HG02678 (cell line): ENCODE data around the gene SMIM36.
"Not testable (repeated sequence)": the region's sequence is repeated elsewhere in the genome, so short reads cannot be mapped to it uniquely, and the experiment has no call there.

ENCODE experiments used
- ATAC-seq: cut with Tn5 transposase; IDR thresholded peaks from one replicate; pipeline ENCODE4 v1.9.1; 2021; ENCODE audit warnings: mild to moderate bottlenecking, moderate library complexity; ENCODE audit not compliant: unreplicated experiment

SMIM36 gene

DNA sequence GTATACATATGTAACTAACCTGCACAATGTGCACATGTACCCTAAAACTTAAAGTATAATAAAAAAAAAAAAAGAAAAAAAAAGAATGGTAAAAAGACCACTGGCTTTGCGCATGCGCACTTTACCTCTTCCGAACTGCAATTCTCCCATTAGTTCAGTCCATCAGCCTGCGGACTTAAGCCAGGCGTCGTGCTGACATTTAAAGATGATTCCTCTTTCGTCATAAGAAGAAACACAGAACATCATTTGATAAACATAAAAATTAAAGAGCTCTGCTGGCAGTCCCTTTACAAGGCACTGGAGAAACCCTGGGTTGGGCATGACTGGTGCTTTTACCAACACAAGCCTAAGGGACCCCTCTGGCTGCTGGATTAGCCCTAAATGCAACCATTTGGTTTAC lies 3.6 kb downstream of the SMIM36 start:
- ATAC-seq, result not testable (repeated sequence)

DNA sequence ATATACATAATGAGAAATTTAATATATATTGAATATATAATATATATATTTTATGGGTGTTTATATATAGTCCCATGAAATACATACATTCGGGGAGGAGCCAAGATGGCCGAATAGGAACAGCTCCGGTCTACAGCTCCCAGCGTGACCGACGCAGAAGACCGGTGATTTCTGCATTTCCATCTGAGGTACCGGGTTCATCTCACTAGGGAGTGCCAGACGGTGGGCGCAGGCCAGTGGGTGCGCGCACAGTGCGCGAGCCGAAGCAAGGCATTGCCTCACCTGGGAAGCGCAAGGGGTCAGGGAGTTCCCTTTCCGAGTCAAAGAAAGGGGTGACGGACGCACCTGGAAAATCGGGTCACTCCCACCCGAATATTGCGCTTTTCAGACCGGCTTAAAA lies 9.6 kb downstream of the SMIM36 start:
- ATAC-seq, result not testable (repeated sequence)

DNA sequence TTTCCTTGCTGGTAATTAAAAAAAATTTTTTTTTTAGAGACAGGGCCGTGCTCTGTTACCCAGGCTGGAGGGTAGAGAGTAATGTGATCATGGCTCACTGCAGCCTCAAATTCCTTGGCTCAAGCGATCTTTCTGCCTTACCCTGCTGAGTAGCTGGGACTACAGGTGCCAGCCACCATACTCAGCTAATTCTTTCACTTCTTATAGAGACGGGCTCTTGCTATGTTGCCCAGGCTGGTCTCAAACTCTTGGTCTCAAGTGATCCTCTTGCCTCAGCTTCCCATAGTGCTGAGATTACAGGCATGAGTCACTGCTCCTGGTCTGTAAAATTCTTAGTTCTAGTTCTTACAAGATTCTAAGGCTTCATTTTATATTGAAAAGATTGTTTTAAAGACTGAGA lies 11.1 kb downstream of the SMIM36 start:
- ATAC-seq, result no peak

DNA sequence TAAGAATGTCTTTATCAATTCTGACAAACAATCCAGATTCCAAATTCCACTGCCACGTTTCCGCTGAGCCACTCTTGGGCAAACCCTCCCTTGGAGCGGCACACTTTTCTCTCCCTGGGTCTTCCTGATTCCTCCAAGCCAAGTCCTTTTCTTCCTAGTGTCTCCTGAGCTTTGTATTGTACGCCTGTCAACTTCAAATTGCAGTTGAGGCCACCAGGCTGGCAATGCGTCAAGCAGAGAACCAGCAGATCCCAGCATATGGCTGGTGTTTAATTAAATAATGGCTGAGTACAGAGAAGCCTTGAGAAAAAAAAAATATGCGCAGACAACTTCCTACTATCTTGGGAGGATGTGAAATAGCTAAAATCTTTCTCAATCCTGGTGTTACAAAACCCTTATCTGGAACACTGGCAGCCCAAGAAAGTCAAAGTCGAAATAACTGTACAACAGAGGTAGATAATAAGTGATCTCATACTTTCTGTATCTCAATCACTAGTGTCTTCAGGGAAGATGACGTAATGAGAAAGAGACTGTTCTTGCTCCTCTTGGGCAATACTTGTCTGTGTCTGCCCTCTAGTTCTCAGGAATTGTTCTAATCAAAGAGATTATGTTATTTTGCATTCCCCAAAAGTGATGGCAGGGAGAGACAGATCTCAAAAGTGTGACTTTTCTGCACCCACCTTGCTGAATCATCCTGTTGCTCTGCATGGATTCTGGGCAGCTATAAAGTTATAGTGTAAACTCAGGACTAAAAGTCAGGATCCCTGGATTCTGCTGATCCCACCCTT lies 15.0 kb downstream of the SMIM36 start:
- ATAC-seq, result no peak

DNA sequence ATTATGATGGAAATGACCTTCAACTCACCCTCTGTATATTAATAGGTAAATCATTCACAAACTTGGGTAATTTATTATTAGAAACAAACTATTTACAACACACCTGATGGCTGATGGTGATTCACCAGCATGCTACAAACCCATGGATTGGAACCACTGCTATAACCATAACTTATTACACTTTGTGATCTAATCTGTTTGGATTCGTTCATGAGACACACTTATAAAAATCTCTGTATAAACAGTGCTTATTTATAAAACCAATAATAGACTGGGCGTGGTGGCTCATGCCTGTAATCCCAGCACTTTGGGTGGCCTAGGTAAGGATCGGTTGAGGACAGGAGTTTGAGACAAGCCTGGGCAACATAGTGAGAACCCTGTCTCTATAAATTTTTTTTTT lies 16.0 kb downstream of the SMIM36 start:
- no peak for ATAC-seq

DNA sequence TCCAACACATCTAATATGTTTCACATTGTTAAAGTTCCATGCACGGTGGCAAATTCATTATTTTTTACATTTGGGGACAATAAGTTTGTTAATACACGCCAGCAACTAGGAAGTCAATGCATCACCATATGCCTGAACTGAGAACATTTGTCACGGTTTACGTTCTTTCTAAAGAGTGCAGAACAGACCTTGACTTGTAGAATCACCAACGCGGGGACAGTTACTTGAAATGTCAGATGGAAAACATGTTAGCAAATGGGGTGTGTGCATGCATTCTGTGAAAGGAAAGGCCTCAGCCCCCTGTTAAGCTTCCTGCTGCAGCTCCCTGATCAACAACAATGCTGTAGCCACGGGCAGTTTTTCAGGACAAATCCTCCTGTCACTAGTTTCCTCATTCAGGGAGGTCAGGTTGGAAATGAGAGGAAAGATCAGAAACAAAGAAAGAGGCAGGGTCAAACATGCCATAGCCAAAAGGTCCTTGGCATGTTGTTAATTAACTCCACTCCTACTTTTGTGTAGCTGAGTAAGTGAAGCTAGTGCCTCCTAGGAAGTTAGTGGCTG lies 18.4 kb downstream of the SMIM36 start:
- no peak for ATAC-seq

DNA sequence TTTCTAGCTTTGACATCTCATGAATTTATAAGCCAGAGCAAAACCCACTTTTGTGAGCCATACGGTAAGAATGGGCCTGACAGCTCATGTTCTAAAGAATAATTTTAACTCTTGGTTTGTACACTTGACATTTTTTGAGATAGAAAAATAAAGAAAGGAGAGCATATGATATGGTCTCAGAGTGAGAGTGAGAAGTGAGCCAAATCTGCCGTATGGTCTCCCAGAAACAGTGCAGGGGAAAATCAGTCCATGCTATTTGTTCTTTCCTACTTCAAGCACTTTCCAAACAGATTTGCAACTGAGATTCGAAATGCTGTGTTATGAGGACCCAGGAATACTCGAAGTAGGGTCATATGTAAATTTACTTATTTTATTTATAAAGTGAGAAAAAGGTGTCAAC lies 20.9 kb downstream of the SMIM36 start:
- ATAC-seq, result no peak

DNA sequence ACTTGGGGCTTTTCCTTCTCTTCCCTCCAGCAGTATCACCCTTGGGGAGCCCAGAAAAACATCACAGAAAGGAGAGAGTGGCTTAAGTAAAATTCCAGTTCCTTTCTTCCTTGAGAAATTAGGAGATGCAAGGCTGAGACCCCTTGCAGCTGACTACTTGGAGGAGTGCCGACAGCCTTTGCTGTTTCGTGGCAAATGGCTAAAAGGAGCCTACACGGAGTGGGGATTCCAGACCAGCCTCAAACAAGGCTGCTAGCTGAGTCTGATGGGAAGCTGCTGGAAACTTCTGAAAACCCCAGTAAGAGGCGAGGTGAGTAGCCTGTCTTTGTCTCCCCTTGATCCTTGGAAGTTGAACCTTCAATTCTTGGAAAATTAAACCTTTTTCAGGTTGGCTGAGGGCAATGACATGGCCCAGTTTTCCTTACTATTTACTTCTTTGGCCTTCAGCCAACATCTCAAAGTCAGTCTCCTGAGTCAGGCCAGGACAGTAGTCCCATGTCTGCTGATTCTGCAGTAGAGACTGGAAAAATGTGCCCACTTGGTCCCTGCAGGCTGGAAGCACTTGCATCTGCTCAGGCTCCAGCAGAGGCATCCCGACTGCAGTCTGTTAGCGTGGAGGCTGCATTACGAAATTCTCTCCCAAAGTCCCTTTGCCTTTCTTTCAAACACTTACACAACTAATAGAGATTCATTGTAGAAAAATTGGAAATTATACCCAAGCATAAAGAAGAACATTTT lies 23.4 kb downstream of the SMIM36 start:
- no peak for ATAC-seq

DNA sequence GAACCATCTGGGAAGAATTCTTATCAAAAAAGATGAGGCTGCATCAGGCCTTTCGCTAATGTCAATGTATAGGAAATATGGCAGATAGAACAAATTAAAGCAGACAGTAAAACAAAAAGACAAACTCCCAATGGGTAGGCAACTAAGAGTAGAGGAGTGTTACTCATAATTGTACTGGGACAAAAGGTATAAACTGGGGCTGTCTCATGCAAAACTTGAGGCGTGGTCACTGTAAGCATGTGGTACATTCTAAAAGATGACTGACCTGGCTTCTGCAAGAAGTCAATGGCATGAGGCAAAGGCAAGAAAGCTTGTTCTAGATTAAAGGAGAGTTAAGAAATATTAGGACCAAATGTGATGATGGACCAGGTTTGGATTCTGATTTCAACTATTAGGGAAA lies 26.7 kb downstream of the SMIM36 start:
- no peak for ATAC-seq

DNA sequence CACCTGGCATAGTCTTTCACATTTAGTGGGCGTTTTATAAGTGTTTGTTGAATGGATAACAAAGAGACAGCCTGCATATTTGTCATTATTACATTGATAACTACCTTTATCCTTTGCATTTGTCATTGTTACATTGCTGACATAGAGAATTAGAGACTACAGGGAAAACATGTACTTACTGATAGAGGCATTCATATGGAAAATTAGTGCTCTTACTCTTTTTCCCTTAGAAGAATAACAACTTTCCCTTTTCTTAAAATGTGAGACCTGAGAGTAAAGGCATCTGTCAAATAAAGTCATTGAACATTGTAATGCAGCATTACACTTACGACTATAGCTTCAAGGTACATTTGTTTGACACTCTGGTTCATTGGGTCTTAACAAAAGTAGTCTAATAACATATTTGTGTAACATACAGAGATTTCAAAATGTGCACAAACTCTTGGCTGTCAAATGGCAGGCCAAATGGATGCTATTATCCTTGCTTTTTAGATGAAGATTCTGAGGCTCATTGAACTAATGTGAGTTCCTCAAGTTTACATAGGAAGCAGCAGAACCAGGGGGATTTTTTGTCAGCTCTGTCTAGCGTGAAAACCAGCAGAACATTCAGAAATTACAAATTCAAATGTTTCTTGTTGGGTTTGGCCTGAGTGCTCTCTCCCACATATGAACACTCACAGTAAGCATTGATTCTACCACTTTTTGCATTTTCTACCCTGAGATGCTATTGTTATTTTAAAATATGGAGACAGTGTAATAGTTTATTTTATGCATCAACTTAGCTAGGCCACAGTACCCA lies 28.5 kb downstream of the SMIM36 start:
- no peak for ATAC-seq

DNA sequence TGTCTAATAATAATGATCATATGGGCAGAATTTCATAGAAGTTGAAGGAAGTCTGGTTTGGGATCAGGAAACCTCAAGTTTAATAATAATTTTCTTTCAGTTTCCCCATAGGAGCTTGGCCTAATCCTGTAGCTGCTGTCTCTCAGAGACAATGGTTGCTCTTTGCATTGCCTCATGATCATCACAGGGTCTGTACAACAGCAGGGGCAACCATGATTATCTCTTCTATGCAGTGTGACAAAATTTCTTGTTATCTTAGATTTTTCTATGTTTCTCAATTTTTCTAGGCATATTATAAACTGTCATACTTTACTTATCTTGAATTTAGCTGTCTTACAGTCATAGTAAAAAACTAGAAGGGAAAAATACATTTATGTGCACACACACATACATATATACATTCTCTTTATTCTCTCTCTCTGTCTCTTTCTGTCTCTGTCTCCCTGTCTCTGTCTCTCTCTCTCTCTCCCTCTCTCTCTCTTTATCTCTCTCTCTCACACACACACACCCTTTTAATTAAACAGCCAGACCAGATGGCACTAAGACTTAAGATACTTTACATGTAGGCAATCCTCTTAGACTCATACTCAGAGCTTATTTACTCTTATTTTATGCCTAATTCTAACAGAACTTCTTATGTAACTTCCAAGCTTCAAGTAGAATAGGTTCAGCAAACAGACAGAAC lies 30.5 kb downstream of the SMIM36 start:
- ATAC-seq, result no peak

DNA sequence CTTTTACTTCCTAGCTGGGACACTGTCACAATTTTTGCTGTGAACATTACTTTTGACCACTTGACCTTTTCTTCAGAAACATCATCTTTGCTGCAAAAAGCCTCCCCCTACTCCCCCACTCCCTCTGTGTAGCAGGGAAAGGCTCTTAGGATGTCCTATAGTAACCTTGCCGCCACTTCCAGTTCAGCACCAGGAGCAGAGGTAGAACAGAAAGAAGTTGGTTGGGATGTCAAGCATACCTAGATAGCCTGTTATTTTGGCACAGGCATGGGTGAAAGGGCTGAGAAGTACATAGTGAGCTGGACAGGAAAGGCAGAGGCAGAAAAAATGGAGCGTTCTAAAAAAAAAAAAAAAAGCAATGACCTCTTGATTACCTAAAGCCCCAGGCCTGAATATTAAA lies 31.3 kb downstream of the SMIM36 start:
- ATAC-seq, result no peak

DNA sequence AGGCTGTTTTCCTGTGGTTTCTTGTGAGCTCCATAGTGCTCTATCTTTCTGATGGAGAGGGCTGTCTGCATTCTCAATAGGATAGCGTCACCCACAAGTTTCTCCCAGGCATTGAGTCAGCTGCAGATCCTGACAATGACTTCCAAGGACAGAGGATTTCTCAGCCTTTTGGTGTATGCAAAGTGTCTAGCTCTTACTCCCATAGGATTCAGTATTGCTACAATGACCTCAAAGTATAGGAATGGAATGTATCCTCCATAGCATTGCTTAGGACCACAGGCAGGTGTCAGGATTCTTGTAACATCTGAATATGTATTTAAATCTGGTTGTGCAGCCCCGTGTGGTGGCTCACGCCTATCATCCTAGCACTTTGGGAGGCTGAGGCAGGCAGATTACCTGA lies 32.3 kb downstream of the SMIM36 start:
- no peak for ATAC-seq

DNA sequence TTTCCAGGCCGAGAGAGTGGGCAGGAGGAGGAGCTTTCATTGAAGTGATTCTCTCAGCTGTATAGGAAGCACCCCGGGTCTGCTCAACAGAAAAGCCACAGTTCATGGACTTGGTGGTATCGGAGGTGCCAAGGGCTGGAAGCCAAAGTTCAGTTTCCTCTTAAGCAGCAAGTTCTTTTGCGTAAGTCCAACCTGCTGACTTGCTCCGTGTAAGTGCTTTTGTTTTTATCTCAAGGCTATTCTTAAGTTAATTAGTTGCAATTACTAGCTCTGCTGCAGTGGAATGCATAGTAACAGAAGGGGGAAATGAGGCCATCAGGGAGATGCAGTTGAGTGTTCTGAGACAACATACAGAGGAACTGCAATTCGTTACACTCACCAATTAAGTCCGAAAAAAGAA lies 44.6 kb downstream of the SMIM36 start:
- no peak for ATAC-seq

DNA sequence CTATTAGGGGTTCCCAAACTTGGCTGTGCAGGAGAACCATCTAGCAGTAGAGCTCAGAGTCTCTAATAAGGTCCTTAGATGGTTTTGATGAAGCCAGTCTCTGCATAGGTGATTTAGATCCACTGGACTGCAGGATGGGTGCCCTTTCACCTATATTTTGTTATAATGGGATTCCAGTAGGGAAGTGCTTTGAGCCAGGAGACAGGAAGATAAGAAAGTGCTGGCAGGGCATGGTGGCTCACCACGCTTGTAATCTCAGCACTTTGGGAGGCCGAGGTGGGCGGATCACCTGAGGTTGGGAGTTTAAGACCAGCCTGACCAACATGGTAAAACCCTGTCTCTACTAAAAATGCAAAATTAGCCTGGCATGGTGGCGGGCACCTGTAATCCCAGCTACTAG lies 45.5 kb downstream of the SMIM36 start:
- ATAC-seq, result not testable (repeated sequence)

DNA sequence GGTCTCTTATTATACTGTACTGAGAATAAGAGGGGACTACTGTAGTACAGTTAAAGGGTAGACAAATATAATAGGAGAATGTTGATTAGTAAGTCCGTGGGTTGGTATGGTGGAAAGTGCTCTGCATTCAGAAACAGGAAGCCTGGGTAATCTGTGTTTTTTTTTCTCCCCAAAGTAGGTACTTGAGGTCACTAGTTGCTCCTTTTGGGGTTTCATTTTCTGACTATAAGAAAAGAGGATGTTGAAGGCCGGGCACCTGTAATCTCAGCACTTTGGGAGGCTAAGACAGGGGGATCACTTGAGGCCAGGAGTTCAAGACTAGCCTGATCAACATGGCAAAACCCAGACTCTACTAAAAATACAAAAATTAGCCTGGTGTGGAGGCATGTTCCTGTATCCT lies 47.7 kb downstream of the SMIM36 start:
- ATAC-seq, result peak; percentile 77

DNA sequence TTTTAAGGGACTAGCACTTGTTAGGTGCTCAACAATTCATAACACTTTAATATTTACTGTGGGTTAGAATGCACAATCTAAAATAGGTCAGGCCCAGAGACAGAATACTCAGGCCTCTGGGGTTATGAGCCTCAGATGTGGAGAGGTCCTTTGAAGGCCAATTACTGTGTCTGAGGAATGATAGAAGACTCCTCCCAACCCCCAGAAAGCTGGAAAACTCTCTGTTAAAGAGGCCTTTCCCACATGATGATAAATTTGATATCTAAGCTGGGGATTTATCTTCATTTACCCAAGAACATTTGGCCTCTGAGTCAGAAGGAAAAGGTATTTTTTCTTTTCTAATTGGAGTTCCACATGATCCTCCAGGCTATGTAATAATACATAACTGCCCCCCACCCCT lies 48.5 kb downstream of the SMIM36 start:
- ATAC-seq, result no peak

DNA sequence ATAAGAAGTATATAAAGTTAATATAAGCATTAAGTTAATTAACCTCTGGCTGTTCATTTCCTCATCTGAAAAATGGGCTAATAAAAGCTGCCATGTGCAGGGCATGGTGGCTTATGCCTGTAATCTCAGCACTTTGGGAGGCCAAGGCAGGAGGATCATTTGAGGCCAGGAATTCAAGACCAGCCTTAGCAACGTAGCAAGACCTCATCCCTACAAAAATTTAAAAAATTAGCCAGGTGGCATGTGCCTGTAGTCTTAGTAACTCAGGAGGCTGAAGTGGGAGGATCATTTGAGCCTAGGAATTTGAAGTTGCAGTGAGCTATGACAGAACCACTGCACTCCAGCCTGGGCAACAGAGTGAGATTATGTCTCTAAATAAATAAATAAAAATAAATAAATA lies 49.0 kb downstream of the SMIM36 start:
- ATAC-seq, result no peak

DNA sequence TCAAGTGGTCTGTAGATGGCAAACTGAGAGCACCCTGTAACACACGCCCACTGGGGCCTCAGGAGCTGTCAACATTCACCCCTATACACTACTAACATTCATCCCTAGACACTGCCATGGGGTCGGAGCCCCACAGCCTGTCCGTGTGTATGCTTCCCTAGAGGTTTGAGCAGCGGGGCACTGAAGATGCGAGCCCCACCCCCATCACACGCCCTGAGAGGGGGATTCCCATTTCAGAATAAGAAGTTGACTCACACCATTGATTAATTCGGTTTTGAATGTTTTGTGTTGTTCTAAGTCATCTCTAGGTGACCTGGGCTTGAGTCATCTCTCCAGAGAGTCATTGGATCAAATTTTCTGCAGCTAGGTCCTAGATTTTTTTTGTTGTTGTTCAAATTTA lies 52.3 kb downstream of the SMIM36 start:
- ATAC-seq, result peak; percentile 45

DNA sequence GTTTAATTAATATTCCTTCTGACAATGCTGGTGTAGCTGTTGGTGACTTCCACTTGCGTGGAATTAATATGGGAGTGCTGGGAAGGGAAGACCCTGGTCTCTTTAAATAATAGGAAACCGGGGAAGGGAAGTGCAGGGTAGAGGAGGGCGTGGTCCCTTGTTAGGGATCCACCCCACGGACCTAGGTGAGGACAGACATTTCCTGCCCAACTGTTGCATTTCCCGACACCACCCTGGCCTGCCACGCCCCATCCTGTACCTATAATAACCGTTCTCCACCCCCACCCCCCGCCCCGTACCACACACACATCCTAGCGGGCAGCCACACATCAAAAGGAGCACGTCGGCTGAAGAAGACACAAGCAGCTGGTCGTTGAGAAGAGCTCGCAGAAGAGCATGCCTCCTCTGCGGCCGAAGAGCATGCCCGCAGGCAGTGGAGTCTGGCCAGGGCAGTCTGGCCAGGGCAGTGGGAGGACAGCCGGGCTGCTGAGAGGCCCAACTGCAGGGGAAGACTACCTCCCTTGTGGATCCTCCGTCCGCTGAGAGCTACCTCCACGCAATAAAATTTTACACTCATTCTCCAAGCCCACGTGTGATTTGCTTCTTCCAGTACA lies 52.9 kb downstream of the SMIM36 start:
- no peak for ATAC-seq
